Stimulated activated CD8-positive, alpha-beta memory T cell treated with anti-CD3 and anti-CD28 coated beads, Interleukin-7, amount 100 ng/mL, for 4 hours (primary cell): ENCODE data around the gene TBATA.

ENCODE experiments used
- DNase-seq, 2 donors: peaks; one replicate each; pipeline ENCODE4 v3.0.0-alpha.2; 2020; ENCODE audit warnings: low read depth in 2 of 2

Gene TBATA, protein sequence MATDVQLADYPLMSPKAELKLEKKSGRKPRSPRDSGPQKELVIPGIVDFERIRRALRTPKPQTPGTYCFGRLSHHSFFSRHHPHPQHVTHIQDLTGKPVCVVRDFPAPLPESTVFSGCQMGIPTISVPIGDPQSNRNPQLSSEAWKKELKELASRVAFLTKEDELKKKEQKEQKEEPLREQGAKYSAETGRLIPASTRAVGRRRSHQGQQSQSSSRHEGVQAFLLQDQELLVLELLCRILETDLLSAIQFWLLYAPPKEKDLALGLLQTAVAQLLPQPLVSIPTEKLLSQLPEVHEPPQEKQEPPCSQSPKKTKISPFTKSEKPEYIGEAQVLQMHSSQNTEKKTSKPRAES

GRCh38 chr10:70785190-70785589, at the start of gene TBATA:
TSS of gene TBATA (minus strand) at chr10:70785377. CDS start at chr10:70783379, 1,998 bp downstream.
- no peak for DNase-seq

- DNase-seq, result no peak
Measured at GRCh38 chr10:70834441-70835151, 49.4 kb upstream of the TBATA start.

- DNase-seq, result no peak
Measured at GRCh38 chr10:70834021-70834420, 48.8 kb upstream of the TBATA start.

DNA sequence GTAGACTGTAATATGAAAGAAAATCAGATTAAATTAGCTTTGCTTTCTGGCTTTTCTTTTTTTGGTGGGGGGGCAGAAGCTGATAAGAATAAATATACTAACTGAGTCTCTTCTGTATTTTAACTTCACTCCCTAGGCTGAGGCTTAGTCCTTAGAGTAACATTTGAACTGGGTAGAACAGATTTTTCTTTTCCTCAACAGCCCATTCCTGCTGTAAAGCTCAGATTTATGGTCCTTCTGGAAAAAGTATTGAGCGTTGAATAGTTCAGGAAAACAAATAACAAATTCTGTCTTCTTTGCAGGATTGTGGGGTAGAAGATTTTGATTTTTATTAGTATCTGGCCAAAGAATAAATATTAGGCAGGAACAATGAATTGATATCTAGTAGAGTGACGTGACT, 48.4 kb upstream of the TBATA start:
- no peak for DNase-seq

DNA sequence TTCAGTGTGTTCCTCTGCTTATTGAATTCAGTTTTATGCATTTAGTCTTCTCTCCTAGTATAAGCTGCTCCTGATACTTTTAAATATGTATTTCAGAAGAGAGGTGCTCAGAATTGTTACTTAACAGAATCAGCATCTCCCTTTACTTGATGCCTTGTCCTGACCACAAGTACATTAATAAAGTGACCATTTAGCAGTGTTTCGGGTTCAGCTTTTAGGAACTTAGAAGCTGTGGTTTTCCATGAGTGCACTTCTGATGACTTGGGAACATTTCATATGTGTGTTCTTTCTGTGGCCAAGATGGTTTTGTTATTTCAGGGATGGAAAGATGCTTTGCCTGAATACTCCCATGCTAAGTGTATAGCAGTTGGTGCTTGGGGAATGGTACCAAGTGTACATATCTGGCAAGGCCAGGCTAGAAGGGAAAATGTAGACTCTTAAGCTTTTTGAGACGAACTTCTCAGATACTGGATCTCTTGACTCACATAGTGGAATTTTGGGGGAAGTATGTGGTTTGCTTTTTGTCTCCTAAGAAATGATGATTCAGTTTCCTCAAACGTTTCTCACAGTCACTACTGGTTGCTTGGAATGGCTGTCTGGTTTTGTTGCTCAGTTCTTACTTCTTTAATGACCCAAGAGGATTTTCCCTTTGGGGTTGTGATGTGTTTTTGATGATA, 47.8 kb upstream of the TBATA start:
- no peak for DNase-seq

GRCh38 chr10:70832221-70832620, 47.0 kb upstream of the TBATA start:
- no peak for DNase-seq

GRCh38 chr10:70830164-70830563, 45.0 kb upstream of the TBATA start:
- no peak for DNase-seq

DNA sequence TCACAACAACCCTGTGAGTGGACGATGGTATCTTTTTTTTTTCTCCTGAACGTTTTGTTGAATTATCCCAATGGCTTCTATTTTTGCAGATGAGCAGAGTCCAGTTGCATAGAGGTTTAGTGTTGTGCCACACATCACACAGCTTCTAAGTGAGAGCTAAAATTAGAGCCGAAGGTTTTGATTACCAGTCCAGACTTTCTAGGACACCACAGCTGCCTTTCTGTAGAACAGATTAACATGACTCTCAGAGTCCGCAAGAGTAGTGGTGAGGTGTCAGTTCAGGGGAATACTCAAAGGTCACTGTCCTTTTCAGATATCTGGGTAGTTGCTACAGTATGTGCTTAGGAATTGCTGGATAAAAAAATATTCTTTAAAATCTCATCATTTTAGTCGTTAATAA, 44.4 kb upstream of the TBATA start:
- no peak for DNase-seq

DNA sequence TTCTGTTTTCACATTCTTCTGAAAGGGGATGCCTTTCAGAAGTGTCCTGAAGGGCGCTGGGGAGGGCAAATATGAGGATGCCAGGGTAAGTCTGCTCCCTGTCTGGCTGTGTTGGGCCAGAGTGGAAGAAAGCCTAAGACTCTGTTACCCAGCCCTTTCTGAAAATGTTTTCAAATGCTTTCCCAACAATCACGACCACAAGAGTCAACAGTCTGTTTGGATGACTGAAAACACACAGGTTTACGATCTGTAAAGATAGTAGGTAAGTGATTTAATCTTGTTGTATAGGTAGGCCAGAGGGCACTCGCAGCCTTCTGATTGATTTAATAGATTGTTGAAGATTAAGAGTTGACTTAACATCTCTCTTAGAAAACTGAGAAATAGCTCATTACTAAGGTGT, 43.7 kb upstream of the TBATA start:
- DNase-seq, result no peak

DNA sequence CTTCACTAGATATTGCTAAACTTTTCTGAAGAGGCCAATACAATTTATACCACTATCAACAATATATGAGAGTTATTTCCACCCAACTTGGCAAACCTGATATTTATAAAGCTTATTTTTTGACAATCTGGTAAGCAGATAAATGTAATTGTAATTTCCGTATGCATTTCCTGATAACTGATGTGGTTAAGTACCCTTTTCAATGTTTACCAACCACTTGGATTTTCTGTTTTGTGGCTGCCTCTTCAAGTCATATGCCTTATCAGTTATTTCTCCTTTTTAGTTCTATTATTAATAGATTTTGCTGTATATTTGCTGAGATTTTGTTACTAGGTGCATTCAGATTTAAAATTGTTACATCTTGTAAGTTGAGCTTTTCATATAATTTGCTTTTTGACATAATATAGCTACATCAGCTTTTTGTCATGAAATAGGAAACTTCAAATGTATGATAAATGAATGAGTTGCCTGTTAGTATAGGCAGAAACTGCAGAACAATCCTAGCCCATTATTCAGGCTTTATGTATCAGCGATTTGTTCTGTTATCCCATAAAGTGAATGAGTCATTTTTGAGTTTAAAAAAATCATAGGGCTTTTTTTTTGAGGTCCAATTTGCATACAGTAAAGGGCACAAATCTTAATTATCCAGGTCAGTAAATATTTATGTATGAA, 42.0 kb upstream of the TBATA start:
- no peak for DNase-seq

GRCh38 chr10:70822076-70822820, 37.1 kb upstream of the TBATA start:
- DNase-seq, result no peak

GRCh38 chr10:70820976-70821750, 36.0 kb upstream of the TBATA start:
- DNase-seq, result no peak

GRCh38 chr10:70816220-70816894, 31.2 kb upstream of the TBATA start:
- DNase-seq, result peak; percentile 5 to 33

GRCh38 chr10:70815504-70816219, 30.5 kb upstream of the TBATA start, which contains the start of gene SGPL1:
TSS of gene SGPL1 (plus strand) at chr10:70815948. CDS start at chr10:70816854, 906 bp downstream.
- peak; percentile 63 to 78 for DNase-seq

DNA sequence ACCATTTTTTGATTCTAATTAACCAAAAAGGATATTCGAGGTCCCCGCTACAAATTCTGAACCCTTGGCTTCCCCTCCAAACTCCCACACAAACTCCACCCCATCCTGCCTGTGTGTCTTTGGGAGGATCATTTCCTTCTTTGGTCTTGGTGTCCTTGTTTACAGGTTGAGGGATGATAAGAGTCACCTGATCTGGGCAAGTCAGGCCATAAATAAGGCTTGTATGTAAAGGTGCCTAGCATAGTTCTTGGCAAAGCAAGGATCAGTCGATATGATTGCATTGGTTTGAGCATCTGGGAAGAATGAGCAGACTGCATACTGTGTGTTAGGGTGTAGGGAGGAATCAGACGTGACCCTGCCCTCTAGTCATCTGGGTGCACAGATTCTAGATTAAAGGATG, 28.9 kb upstream of the TBATA start:
- DNase-seq, result no peak

GRCh38 chr10:70812814-70813213, 27.6 kb upstream of the TBATA start:
- DNase-seq, result no peak

DNA sequence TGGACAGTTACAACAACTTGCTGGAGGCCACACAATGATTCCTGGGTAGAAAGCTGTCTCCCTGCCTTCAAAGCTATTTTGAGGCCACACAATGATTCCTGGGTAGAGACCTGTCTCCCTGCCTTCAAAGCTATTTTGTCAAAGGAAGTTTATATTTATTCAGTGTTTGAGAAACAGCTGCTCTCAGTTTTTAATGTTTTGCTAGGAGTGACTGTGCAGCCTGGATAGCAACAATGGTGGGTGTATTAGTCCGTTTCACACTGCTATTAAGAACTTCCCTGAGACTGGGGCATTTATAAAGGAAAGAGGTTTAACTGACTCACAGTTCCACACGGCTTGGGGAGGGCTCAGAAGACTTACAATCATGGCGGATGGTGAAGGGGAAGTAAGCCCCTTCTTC, 26.7 kb upstream of the TBATA start:
- no peak for DNase-seq

DNA sequence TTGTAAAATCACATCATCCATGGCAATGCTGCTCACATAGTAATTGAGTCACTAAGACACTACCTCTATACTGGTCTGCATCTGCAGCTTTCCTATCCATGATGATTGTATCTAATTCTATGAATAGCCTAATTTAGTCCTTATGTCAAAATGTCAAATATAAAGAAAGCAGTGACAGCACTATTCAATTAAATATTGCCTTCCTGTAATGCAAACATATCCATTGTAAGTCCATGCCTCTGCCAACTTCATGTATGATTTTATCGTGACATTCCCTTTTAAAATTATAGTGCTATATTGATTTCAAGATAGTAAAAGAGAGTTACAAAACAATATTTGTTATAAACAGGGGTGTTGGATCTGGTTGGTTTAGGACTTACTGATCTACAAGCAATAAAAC, 25.8 kb upstream of the TBATA start:
- no peak for DNase-seq

DNA sequence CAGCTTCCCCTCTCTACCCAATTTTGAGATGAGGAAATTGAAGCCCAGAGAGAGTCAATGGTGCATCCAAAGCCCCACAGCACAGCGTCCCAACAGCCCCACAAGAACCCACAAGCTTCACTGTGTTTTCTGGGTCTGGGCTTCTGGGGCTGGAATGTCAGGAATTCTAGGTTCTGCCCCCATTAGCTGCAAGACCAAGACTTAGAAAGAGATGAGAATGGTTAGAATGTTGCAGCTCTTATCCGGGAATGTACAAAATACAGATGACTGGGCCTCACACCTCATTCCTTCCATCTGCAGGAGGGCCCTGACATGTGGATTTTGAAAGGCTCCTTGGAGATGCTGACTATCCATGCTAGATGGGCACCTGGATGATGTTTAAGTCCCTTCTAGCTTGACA, 24.5 kb upstream of the TBATA start:
- DNase-seq, result no peak
